ENCODE results near the gene PCLO. TPM values are rescaled to one million over a fixed set of nuclear protein-coding genes. Genes with fewer than 3 reads are reported as not detected.
A peak's percentile ranks its signal among the peaks of the same experiment; 100 is the strongest.

Gene PCLO
- total RNA-seq, 1 experiment from 2014 or later = 7.5 TPM

- H3K9ac ChIP-seq (ENCODE audit: low read length) = no peak overlapping the region
- intact Hi-C loops (cut with micrococcal nuclease) = loop anchor here (2.0 kb wide), 1 partner anchor 23 kb away; no protein-coding TSS in a partner anchor
- H4K20me1 ChIP-seq (ENCODE audit: low read length) = no peaks in the 10 kb centered on the region
- no peak overlapping the region for H2AFZ ChIP-seq (ENCODE audit: low read length)
- BruUV-seq (replicated peaks) = no TSS peak
- no peaks in the 10 kb centered on the region for H3F3A ChIP-seq (ENCODE audit: low read length, unreplicated experiment)
- H3K9me2 ChIP-seq (replicated peaks; ENCODE audit: low read length) = no peaks in the 10 kb centered on the region
- H3K4me3 ChIP-seq (ENCODE audit: low read length) = no peak overlapping the region
- H3K27ac ChIP-seq (ENCODE audit: low read length) = no peak overlapping the region
- ChIA-PET CTCF (interaction anchor here (0.6 to 0.7 kb wide), 3 partner anchors 133 to 565 kb away, joined by 3 to 6 read pairs (median 4); no protein-coding TSS in a partner anchor), POLR2A (ENCODE audit: unreplicated experiment) (interaction anchor here (0.5 kb wide), 1 partner anchor 531 kb away, joined by 3 read pairs; no protein-coding TSS in a partner anchor)
- DNase-seq = peak; percentile 26
- no peaks in the 10 kb centered on the region for H3K79me2 ChIP-seq (ENCODE audit: low read length)
- H3K36me3 ChIP-seq (ENCODE audit: low read depth, low read length) = no peaks in the 10 kb centered on the region
- no peaks in the 10 kb centered on the region for H3K9me3 ChIP-seq (ENCODE audit: low read length)
- no peaks in the 10 kb centered on the region for H3K4me1 ChIP-seq (ENCODE audit: insufficient read depth, low read length)
- no peak overlapping the region for H3K4me2 ChIP-seq (ENCODE audit: low read length)
- H3K27me3 ChIP-seq (ENCODE audit: low read length) = no peaks in the 10 kb centered on the region
- no peak for TF ChIP-seq CTCF (conservative IDR thresholded peaks at IDR 0.05; ENCODE audit: low read depth, low read length)
- TF ChIP-seq EZH2 (IDR thresholded peaks at IDR 0.05; ENCODE audit: low read length, unreplicated experiment) = no peak
- no peak for TF ChIP-seq EZH2phosphoT487 (IDR thresholded peaks at IDR 0.05; ENCODE audit: borderline replicate concordance, low read length)
- ATAC-seq = peak; percentile 57
Measured at GRCh38 chr7:82723411-82723810, 439.3 kb downstream of the PCLO start.

- Histone ChIP-seq H3K27me3 (ENCODE audit: low read length) (no peaks in the 10 kb centered on the region), H3K4me2 (ENCODE audit: low read length) (no peak overlapping the region), H3K4me3 (ENCODE audit: low read length) (no peak overlapping the region), H3K9ac (ENCODE audit: low read length) (no peak overlapping the region), H3K36me3 (ENCODE audit: low read depth, low read length) (no peaks in the 10 kb centered on the region), H3K27ac (ENCODE audit: low read length) (no peak overlapping the region), H2AFZ (ENCODE audit: low read length) (no peak overlapping the region), H3K9me3 (ENCODE audit: low read length) (no peaks in the 10 kb centered on the region), H3K79me2 (ENCODE audit: low read length) (no peaks in the 10 kb centered on the region), H3K4me1 (ENCODE audit: insufficient read depth, low read length) (no peaks in the 10 kb centered on the region), H4K20me1 (ENCODE audit: low read length) (no peaks in the 10 kb centered on the region), H3F3A (ENCODE audit: low read length, unreplicated experiment) (no peaks in the 10 kb centered on the region), H3K9me2 (replicated peaks; ENCODE audit: low read length) (no peaks in the 10 kb centered on the region)
- no peak for DNase-seq
- POLR2A ChIA-PET (ENCODE audit: unreplicated experiment) = no interaction called here
- CTCF ChIA-PET = interaction anchor here (0.6 to 0.7 kb wide), 2 partner anchors 133 to 564 kb away, joined by 3 to 6 read pairs; no protein-coding TSS in a partner anchor
- TF ChIP-seq CTCF (conservative IDR thresholded peaks at IDR 0.05; ENCODE audit: low read depth, low read length) = no peak
- no peak for TF ChIP-seq EZH2 (IDR thresholded peaks at IDR 0.05; ENCODE audit: low read length, unreplicated experiment)
- no peak for TF ChIP-seq EZH2phosphoT487 (IDR thresholded peaks at IDR 0.05; ENCODE audit: borderline replicate concordance, low read length)
- intact Hi-C loops (cut with micrococcal nuclease) = loop anchor here (2.0 kb wide), 1 partner anchor 22 kb away; no protein-coding TSS in a partner anchor
- no peak for ATAC-seq
- BruUV-seq (replicated peaks) = no TSS peak
Measured at GRCh38 chr7:82722946-82723345, 439.7 kb downstream of the PCLO start.

GRCh38 chr7:82715344-82715743 is 447.3 kb downstream of the PCLO start:
- Histone ChIP-seq H3F3A (ENCODE audit: low read length, unreplicated experiment) (no peaks in the 10 kb centered on the region), H3K4me3 (ENCODE audit: low read length) (no peak overlapping the region), H3K4me1 (ENCODE audit: insufficient read depth, low read length) (no peaks in the 10 kb centered on the region), H3K4me2 (ENCODE audit: low read length) (no peak overlapping the region), H3K36me3 (ENCODE audit: low read depth, low read length) (no peaks in the 10 kb centered on the region), H3K27ac (ENCODE audit: low read length) (no peak overlapping the region), H3K27me3 (ENCODE audit: low read length) (no peaks in the 10 kb centered on the region), H3K9me3 (ENCODE audit: low read length) (no peaks in the 10 kb centered on the region), H3K79me2 (ENCODE audit: low read length) (no peaks in the 10 kb centered on the region), H2AFZ (ENCODE audit: low read length) (no peak overlapping the region), H3K9ac (ENCODE audit: low read length) (no peak overlapping the region), H4K20me1 (ENCODE audit: low read length) (no peaks in the 10 kb centered on the region), H3K9me2 (replicated peaks; ENCODE audit: low read length) (no peaks in the 10 kb centered on the region)
- ChIA-PET CTCF (no interaction called here), POLR2A (ENCODE audit: unreplicated experiment) (no interaction called here)
- intact Hi-C loops (cut with micrococcal nuclease) = no loop called here
- DNase-seq (no peak), ATAC-seq (no peak)
- BruUV-seq (replicated peaks) = no TSS peak
- TF ChIP-seq EZH2 (IDR thresholded peaks at IDR 0.05; ENCODE audit: low read length, unreplicated experiment) (no peak), CTCF (conservative IDR thresholded peaks at IDR 0.05; ENCODE audit: low read depth, low read length) (no peak), EZH2phosphoT487 (IDR thresholded peaks at IDR 0.05; ENCODE audit: borderline replicate concordance, low read length) (no peak)
